HCT116 (cell line): ENCODE data around the gene CDNF.

ENCODE experiments used
- ATF3 ChIP-seq: IDR thresholded peaks from 2 replicates; pipeline ENCODE4 v1.6.1; 2012
- CEBPB ChIP-seq: IDR thresholded peaks from 2 replicates; pipeline ENCODE4 v1.6.1; 2012; ENCODE audit warnings: low read depth
- CTCF ChIP-seq, 3 experiments: fragments of 200-600 bp in 1 of 3; sonication (generic) in 1 of 3; IDR thresholded peaks in 2 of 3; conservative IDR thresholded peaks in 1 of 3; 2 replicates each; pipeline ENCODE4 v1.5.1; 2012 to 2017; ENCODE audit warnings: low read depth in 2 of 3, low read length in 2 of 3, antibody characterized with exemption in 1 of 3, borderline replicate concordance in 1 of 3, control low read depth in 1 of 3, mild to moderate bottlenecking in 1 of 3, mixed read lengths in 1 of 3, mixed run types in 1 of 3, moderate library complexity in 1 of 3; ENCODE audit not compliant: insufficient read depth in 1 of 3
- MAX ChIP-seq: IDR thresholded peaks from 2 replicates; pipeline ENCODE4 v1.6.1; 2012
- POLR2A ChIP-seq: IDR thresholded peaks from 2 replicates; pipeline ENCODE4 v1.7.0; 2011; ENCODE audit warnings: borderline replicate concordance; ENCODE audit not compliant: insufficient read depth, insufficient read length; ENCODE audit errors: extremely low read depth
- REST ChIP-seq: IDR thresholded peaks from 2 replicates; pipeline ENCODE4 v1.6.1; 2012; ENCODE audit warnings: low read depth

- peak; percentile 65 to 73 (median 71); a peak in 5 of 6 replicates for TF ChIP-seq CTCF (IDR thresholded peaks at IDR 0.05 in 2 of 3, conservative IDR thresholded peaks at IDR 0.05 in 1 of 3; ENCODE audit: borderline replicate concordance in 1 of 3, insufficient read depth in 1 of 3, low read depth in 2 of 3, low read length in 2 of 3)
- no peak for TF ChIP-seq ATF3
- no peak for TF ChIP-seq MAX
- TF ChIP-seq REST = no peak
- TF ChIP-seq POLR2A = no peak
- no peak for TF ChIP-seq CEBPB
Observed at GRCh38 chr10:14822879-14823755, 14.7 kb downstream of the CDNF start.
